Mesenchymal stem cell (in vitro differentiated cells and primary cell): ENCODE measurements around the gene MSH4.
"Not testable (repeated sequence)": the region's sequence is repeated elsewhere in the genome, so short reads cannot be mapped to it uniquely, and the experiment has no call there.

Experiments used
- DNase-seq: peaks from one replicate; pipeline ENCODE4 v3.0.0-alpha.2; 2013
- H2AFZ ChIP-seq: one replicate; pipeline ENCODE4 v1.6.1; 2013; ENCODE audit warnings: low read depth, mild to moderate bottlenecking, control low read depth, inconsistent platforms, low read length, moderate library complexity
- H2AK5ac ChIP-seq: 2 replicates; pipeline ENCODE4 v1.6.1; 2013; ENCODE audit warnings: low read length, moderate library complexity, mild to moderate bottlenecking, inconsistent platforms; ENCODE audit not compliant: severe bottlenecking
- H2BK120ac ChIP-seq: one replicate; pipeline ENCODE4 v1.6.1; 2013; ENCODE audit warnings: low read depth, mild to moderate bottlenecking, inconsistent platforms, low read length, moderate library complexity
- H2BK12ac ChIP-seq, 2 experiments: one replicate each; pipeline ENCODE4 v1.6.1; 2013; ENCODE audit warnings: inconsistent platforms in 2 of 2, low read length in 2 of 2, mild to moderate bottlenecking in 2 of 2, moderate library complexity in 2 of 2, control low read depth in 1 of 2
- H2BK15ac ChIP-seq: one replicate; pipeline ENCODE4 v1.6.1; 2013; ENCODE audit warnings: mild to moderate bottlenecking, low read depth, inconsistent platforms; ENCODE audit not compliant: poor library complexity, severe bottlenecking
- H2BK5ac ChIP-seq: 2 replicates; pipeline ENCODE4 v1.6.1; 2013; ENCODE audit warnings: low read depth, mild to moderate bottlenecking, low read length, control low read depth, inconsistent platforms; ENCODE audit not compliant: poor library complexity, severe bottlenecking
- H3K14ac ChIP-seq, 2 experiments: one replicate each; pipeline ENCODE4 v1.6.1; 2013; ENCODE audit warnings: inconsistent platforms in 2 of 2, low read length in 2 of 2, control low read depth in 1 of 2, mild to moderate bottlenecking in 1 of 2, moderate library complexity in 1 of 2
- H3K18ac ChIP-seq, 2 experiments: one replicate each; pipeline ENCODE4 v1.6.1; 2013; ENCODE audit warnings: inconsistent platforms in 2 of 2, low read length in 2 of 2, control low read depth in 1 of 2, low read depth in 1 of 2, mild to moderate bottlenecking in 1 of 2
- H3K23ac ChIP-seq, 2 experiments: one replicate each; pipeline ENCODE4 v1.6.1; 2013; ENCODE audit warnings: inconsistent platforms in 2 of 2, low read length in 2 of 2, mild to moderate bottlenecking in 2 of 2, moderate library complexity in 2 of 2, control low read depth in 1 of 2
- H3K27ac ChIP-seq: 2 replicates; pipeline ENCODE4 v1.5.1; 2013; ENCODE audit warnings: mild to moderate bottlenecking, moderate library complexity, low read length, control low read depth, inconsistent platforms; ENCODE audit not compliant: poor library complexity, severe bottlenecking
- H3K27me3 ChIP-seq, 2 experiments: 2 replicates each; pipeline versions ENCODE4 v1.6.1 to v1.7.0; 2013; ENCODE audit warnings: low read length in 2 of 2, mild to moderate bottlenecking in 2 of 2, moderate library complexity in 2 of 2, control low read depth in 1 of 2, inconsistent platforms in 1 of 2; ENCODE audit not compliant: control insufficient read depth in 1 of 2, insufficient read depth in 1 of 2
- H3K36me3 ChIP-seq, 2 experiments: 2 replicates each; pipeline versions ENCODE4 v1.6.1 to v1.7.0; 2013; ENCODE audit warnings: low read length in 2 of 2, control low read depth in 1 of 2, inconsistent platforms in 1 of 2, low read depth in 1 of 2, mild to moderate bottlenecking in 1 of 2; ENCODE audit not compliant: insufficient read depth in 2 of 2, control insufficient read depth in 1 of 2
- H3K4ac ChIP-seq, 2 experiments: one replicate each; pipeline ENCODE4 v1.6.1; 2013; ENCODE audit warnings: inconsistent platforms in 2 of 2, low read length in 2 of 2, mild to moderate bottlenecking in 2 of 2, moderate library complexity in 2 of 2, control low read depth in 1 of 2, low read depth in 1 of 2
- H3K4me1 ChIP-seq: 2 replicates; pipeline ENCODE4 v1.6.1; 2013; ENCODE audit warnings: low read depth, low read length, control low read depth; ENCODE audit not compliant: control insufficient read depth, insufficient read depth
- H3K4me2 ChIP-seq: 2 replicates; pipeline ENCODE4 v1.6.1; 2013; ENCODE audit warnings: low read length, mild to moderate bottlenecking, inconsistent platforms; ENCODE audit not compliant: poor library complexity, severe bottlenecking
- H3K4me3 ChIP-seq, 2 experiments: 2 replicates each; pipeline versions ENCODE4 v1.5.1 to v1.7.0; 2013; ENCODE audit warnings: low read length in 2 of 2, mild to moderate bottlenecking in 2 of 2, control low read depth in 1 of 2, low read depth in 1 of 2; ENCODE audit not compliant: insufficient read depth in 1 of 2
- H3K79me1 ChIP-seq: replicated peaks from 2 replicates; pipeline ENCODE4 v1.6.1; 2013; ENCODE audit warnings: mild to moderate bottlenecking, control low read depth, low read length, inconsistent platforms; ENCODE audit not compliant: poor library complexity, severe bottlenecking
- H3K9ac ChIP-seq: 2 replicates; pipeline ENCODE4 v1.7.0; 2013; ENCODE audit warnings: mild to moderate bottlenecking, low read length, moderate library complexity
- H3K9me3 ChIP-seq: 2 replicates; pipeline ENCODE4 v1.7.0; 2013; ENCODE audit warnings: mild to moderate bottlenecking, low read length; ENCODE audit not compliant: control insufficient read depth
- H4K8ac ChIP-seq: one replicate; pipeline ENCODE4 v1.6.1; 2013; ENCODE audit warnings: inconsistent platforms, mild to moderate bottlenecking, low read length, moderate library complexity
- H4K91ac ChIP-seq: one replicate; pipeline ENCODE4 v1.6.1; 2013; ENCODE audit warnings: mild to moderate bottlenecking, low read length, inconsistent platforms
- WGBS: methylation state at CpG from one replicate; pipeline ENCODE4 v1.1.7; 2013; ENCODE audit warnings: mixed read lengths; 5-methylcytosine and 5-hydroxymethylcytosine counted together

MSH4 gene

GRCh38 chr1:75812065-75812464 lies 15.4 kb downstream of the MSH4 start:
- no peak overlapping the region for H2AK5ac ChIP-seq
- no peaks in the 10 kb centered on the region for H3K27me3 ChIP-seq
- no peak overlapping the region for H3K27ac ChIP-seq
- H2BK5ac ChIP-seq: no peak overlapping the region
- no peak overlapping the region for H3K4ac ChIP-seq
- no peak overlapping the region for H4K8ac ChIP-seq
- H3K14ac ChIP-seq: no peak overlapping the region
- no peaks in the 10 kb centered on the region for H3K36me3 ChIP-seq
- no peak overlapping the region for H3K9ac ChIP-seq
- no peak overlapping the region for H3K4me2 ChIP-seq
- peaks cover 3% of the 10 kb centered on the region for H3K4me1 ChIP-seq
- no peaks in the 10 kb centered on the region for H3K9me3 ChIP-seq
- no peak overlapping the region for H4K91ac ChIP-seq
- no peak overlapping the region for H3K4me3 ChIP-seq
- no peak overlapping the region for H3K18ac ChIP-seq
- DNase-seq: no peak
- H2BK15ac ChIP-seq: no peak overlapping the region
- H2BK12ac ChIP-seq: no peak overlapping the region
- H2BK120ac ChIP-seq: no peak overlapping the region
- H3K23ac ChIP-seq: no peak overlapping the region
- 98% methylated on average over 3 of the region's 3 CpGs for WGBS
- no peaks in the 10 kb centered on the region for H3K79me1 ChIP-seq
- no peak overlapping the region for H2AFZ ChIP-seq

GRCh38 chr1:75823596-75823995 lies 26.9 kb downstream of the MSH4 start:
- not testable (repeated sequence) for H3K4ac ChIP-seq, H3K4me1 ChIP-seq, H2BK120ac ChIP-seq, H3K27ac ChIP-seq, H2BK5ac ChIP-seq, DNase-seq, H2AK5ac ChIP-seq, H4K91ac ChIP-seq, H3K23ac ChIP-seq, H2AFZ ChIP-seq, H3K4me3 ChIP-seq, H3K18ac ChIP-seq, H3K4me2 ChIP-seq, H3K36me3 ChIP-seq, H4K8ac ChIP-seq, H3K79me1 ChIP-seq, H3K14ac ChIP-seq, H3K27me3 ChIP-seq, H2BK15ac ChIP-seq, H3K9ac ChIP-seq, H2BK12ac ChIP-seq, H3K9me3 ChIP-seq
- 83% methylated on average over 1 of the region's 1 CpG for WGBS

- H3K4me1 ChIP-seq: no peaks in the 10 kb centered on the region
- no peak overlapping the region for H3K4me3 ChIP-seq
- no peak overlapping the region for H2BK12ac ChIP-seq
- H3K18ac ChIP-seq: no peak overlapping the region
- H2AK5ac ChIP-seq: no peak overlapping the region
- H3K27ac ChIP-seq: no peak overlapping the region
- no peak overlapping the region for H3K23ac ChIP-seq
- H3K79me1 ChIP-seq: no peaks in the 10 kb centered on the region
- no peak overlapping the region for H4K91ac ChIP-seq
- H3K4me2 ChIP-seq: no peak overlapping the region
- peaks cover 4% of the 10 kb centered on the region for H3K9me3 ChIP-seq
- H3K27me3 ChIP-seq: no peaks in the 10 kb centered on the region
- DNase-seq: no peak
- H3K36me3 ChIP-seq: no peaks in the 10 kb centered on the region
- no peak overlapping the region for H3K9ac ChIP-seq
- no peak overlapping the region for H3K4ac ChIP-seq
- no peak overlapping the region for H2BK5ac ChIP-seq
- H2AFZ ChIP-seq: no peak overlapping the region
- WGBS: 37% methylated on average over 1 of the region's 2 CpGs
- no peak overlapping the region for H2BK120ac ChIP-seq
- no peak overlapping the region for H2BK15ac ChIP-seq
- no peak overlapping the region for H4K8ac ChIP-seq
- H3K14ac ChIP-seq: no peak overlapping the region
Observed at GRCh38 chr1:75836528-75837100, 39.9 kb downstream of the MSH4 start.

DNA sequence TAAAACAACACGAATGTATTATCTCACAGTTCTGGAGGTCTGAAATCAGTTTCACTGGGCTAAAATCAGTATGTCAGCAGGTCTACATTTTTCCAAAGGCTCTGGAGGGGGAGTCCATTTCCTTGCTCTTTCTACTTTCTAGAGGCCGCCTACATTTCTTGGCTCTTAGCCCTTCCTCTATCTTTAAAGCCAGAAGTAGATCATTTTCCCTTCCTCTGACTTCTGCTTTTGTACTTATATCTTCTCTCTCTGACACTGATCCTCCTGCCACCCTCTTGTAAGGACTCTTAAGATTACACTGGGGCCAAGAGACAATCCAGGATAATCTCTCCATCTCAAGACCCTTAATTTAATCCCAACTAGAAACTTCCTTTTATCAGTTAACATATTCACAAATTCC lies 41.4 kb downstream of the MSH4 start:
- DNase-seq: no peak
- Histone ChIP-seq H3K36me3 (no peaks in the 10 kb centered on the region), H3K18ac (no peak overlapping the region), H3K4me2 (no peak overlapping the region), H3K9ac (no peak overlapping the region), H3K27me3 (no peaks in the 10 kb centered on the region), H4K8ac (no peak overlapping the region), H3K4me1 (no peaks in the 10 kb centered on the region), H3K9me3 (peaks cover 4% of the 10 kb centered on the region), H3K4ac (no peak overlapping the region), H4K91ac (no peak overlapping the region), H2AFZ (no peak overlapping the region), H2AK5ac (no peak overlapping the region), H3K27ac (no peak overlapping the region), H2BK120ac (no peak overlapping the region), H3K79me1 (no peaks in the 10 kb centered on the region), H2BK15ac (no peak overlapping the region), H2BK12ac (no peak overlapping the region), H3K23ac (no peak overlapping the region), H3K14ac (no peak overlapping the region), H3K4me3 (no peak overlapping the region), H2BK5ac (no peak overlapping the region)
- 88% methylated on average over 2 of the region's 2 CpGs for WGBS
